H1 (cell line): ENCODE measurements around the gene ZNF3. TPM values are rescaled to one million over a fixed set of nuclear protein-coding genes. Genes with fewer than 3 reads are reported as not detected.

ENCODE experiments used
- CTCF ChIA-PET: fragments of 300-600 bp; sonication (Branson Sonifier 250); formaldehyde crosslinking; loops from one replicate; lab custom pipeline; 2021; ENCODE audit not compliant: partially characterized antibody; lab: Charles Lee
- POLR2A ChIA-PET: fragments of 300-600 bp; sonication (Branson Sonifier 250); formaldehyde crosslinking; loops from one replicate; lab custom pipeline; 2021; ENCODE audit warnings: inconsistent platforms; ENCODE audit not compliant: partially characterized antibody; lab: Charles Lee
- DNase-seq, 2 experiments: peaks; one replicate each; pipeline versions ENCODE4 v3.0.0 to v3.0.0-alpha.2; 2010 to 2022; ENCODE audit warnings: low spot score in 2 of 2, low read depth in 1 of 2, mixed read lengths in 1 of 2
- FAIRE-seq: peaks from 2 replicates; lab custom pipeline; 2011; peaks lifted over from hg19 to GRCh38; lab: Jason Lieb, UNC
- H2AFZ ChIP-seq: 2 replicates; pipeline ENCODE4 v1.8.1; 2012; ENCODE audit warnings: low read length, inconsistent platforms
- H2AK5ac ChIP-seq: 2 replicates; pipeline ENCODE4 v1.6.1; 2013; ENCODE audit warnings: low read depth, low read length
- H2BK120ac ChIP-seq: replicated peaks from 2 replicates; pipeline ENCODE3; 2013; ENCODE audit warnings: low read depth, low read length, inconsistent platforms
- H2BK12ac ChIP-seq: 2 replicates; pipeline ENCODE4 v1.6.1; 2013; ENCODE audit warnings: low read depth, low read length
- H2BK15ac ChIP-seq: 2 replicates; pipeline ENCODE4 v1.6.1; 2013; ENCODE audit warnings: low read length
- H2BK20ac ChIP-seq: 2 replicates; pipeline ENCODE4 v1.6.1; 2013; ENCODE audit warnings: low read length
- H2BK5ac ChIP-seq: 2 replicates; pipeline ENCODE4 v1.6.1; 2013; ENCODE audit warnings: low read depth, low read length
- H3K14ac ChIP-seq: 2 replicates; pipeline ENCODE4 v1.6.1; 2013; ENCODE audit warnings: inconsistent platforms; ENCODE audit not compliant: insufficient read length
- H3K18ac ChIP-seq: 2 replicates; pipeline ENCODE4 v1.6.1; 2013; ENCODE audit warnings: low read length; ENCODE audit errors: extremely low read depth
- H3K23ac ChIP-seq: 2 replicates; pipeline ENCODE4 v1.6.1; 2013; ENCODE audit warnings: inconsistent platforms; ENCODE audit not compliant: insufficient read length
- H3K23me2 ChIP-seq: 2 replicates; pipeline ENCODE4 v1.6.1; 2013; ENCODE audit warnings: low read depth, low read length
- H3K27ac ChIP-seq: 2 replicates; pipeline ENCODE4 v1.6.1; 2011; ENCODE audit warnings: low read depth, low read length, inconsistent platforms
- H3K27me3 ChIP-seq, 4 experiments: replicated peaks in 1 of 4; 1 replicate in 1 of 4; 2 replicates in 3 of 4; pipeline versions ENCODE4 v1.6.1 to v1.8.1; 2011 to 2013; ENCODE audit warnings: low read length in 3 of 4, mild to moderate bottlenecking in 3 of 4, inconsistent platforms in 2 of 4, mixed read lengths in 2 of 4, moderate library complexity in 1 of 4; ENCODE audit not compliant: control insufficient read depth in 3 of 4, insufficient read depth in 3 of 4; ENCODE audit errors: extremely low read depth in 1 of 4
- H3K36me3 ChIP-seq, 4 experiments: 2 replicates each; pipeline versions ENCODE4 v1.6.1 to v1.8.1; 2011 to 2013; ENCODE audit warnings: mild to moderate bottlenecking in 4 of 4, low read length in 3 of 4, moderate library complexity in 2 of 4, control low read depth in 1 of 4, inconsistent platforms in 1 of 4; ENCODE audit not compliant: insufficient read depth in 4 of 4, control insufficient read depth in 2 of 4
- H3K4ac ChIP-seq: replicated peaks from 2 replicates; pipeline ENCODE3; 2013; ENCODE audit warnings: low read length, low read depth, mixed read lengths, inconsistent platforms; ENCODE audit not compliant: insufficient read length
- H3K4me1 ChIP-seq, 4 experiments: replicated peaks in 1 of 4; 1 replicate in 1 of 4; 2 replicates in 3 of 4; pipeline versions ENCODE4 v1.6.1 to v1.8.1; 2011 to 2013; ENCODE audit warnings: low read length in 3 of 4, inconsistent platforms in 2 of 4, mixed read lengths in 1 of 4; ENCODE audit not compliant: insufficient read depth in 4 of 4, control insufficient read depth in 3 of 4
- H3K4me2 ChIP-seq, 2 experiments: 2 replicates each; pipeline versions ENCODE4 v1.6.1 to v1.8.1; 2011 to 2013; ENCODE audit warnings: low read depth in 2 of 2, low read length in 2 of 2, control low read depth in 1 of 2, inconsistent platforms in 1 of 2, mild to moderate bottlenecking in 1 of 2; ENCODE audit not compliant: insufficient read depth in 1 of 2
- H3K4me3 ChIP-seq, 4 experiments: fragments of 200-600, 300-600 bp in 1 of 4; sonication (generic), shearing (Covaris generic), sonication (Bioruptor Twin) in 1 of 4; 2 replicates each; pipeline versions ENCODE4 v1.5.1 to v1.8.1; 2011 to 2016; ENCODE audit warnings: low read length in 4 of 4, low read depth in 3 of 4, control low read depth in 2 of 4, inconsistent platforms in 2 of 4, mild to moderate bottlenecking in 2 of 4, mixed read lengths in 1 of 4, moderate library complexity in 1 of 4; ENCODE audit not compliant: insufficient read depth in 2 of 4; ENCODE audit errors: extremely low read depth in 1 of 4
- H3K56ac ChIP-seq: replicated peaks from 2 replicates; pipeline ENCODE3; 2013; ENCODE audit warnings: low read depth, mild to moderate bottlenecking, mixed read lengths, low read length, inconsistent platforms; ENCODE audit not compliant: insufficient read length
- H3K79me1 ChIP-seq: 2 replicates; pipeline ENCODE4 v1.6.1; 2013; ENCODE audit warnings: low read depth, low read length, control low read depth
- H3K79me2 ChIP-seq, 2 experiments: 2 replicates each; pipeline versions ENCODE4 v1.6.1 to v1.8.1; 2012 to 2013; ENCODE audit warnings: low read length in 2 of 2, mild to moderate bottlenecking in 2 of 2, inconsistent platforms in 1 of 2; ENCODE audit not compliant: insufficient read depth in 2 of 2, control insufficient read depth in 1 of 2
- H3K9ac ChIP-seq, 4 experiments: replicated peaks in 1 of 4; 1 replicate in 1 of 4; 2 replicates in 3 of 4; pipeline versions ENCODE4 v1.6.1 to v1.8.1; 2011 to 2013; ENCODE audit warnings: low read depth in 3 of 4, low read length in 3 of 4, control low read depth in 2 of 4, mild to moderate bottlenecking in 2 of 4, moderate library complexity in 2 of 4, inconsistent platforms in 1 of 4; ENCODE audit errors: extremely low read depth in 1 of 4
- H3K9me3 ChIP-seq, 2 experiments: 2 replicates each; pipeline versions ENCODE4 v1.6.1 to v1.8.1; 2012 to 2013; ENCODE audit warnings: mild to moderate bottlenecking in 2 of 2, moderate library complexity in 2 of 2, control low read depth in 1 of 2, inconsistent platforms in 1 of 2, low read depth in 1 of 2, low read length in 1 of 2, mixed read lengths in 1 of 2; ENCODE audit not compliant: insufficient read depth in 2 of 2
- H4K20me1 ChIP-seq, 2 experiments: replicated peaks in 1 of 2; 2 replicates each; pipeline versions ENCODE3 to v1.8.1; 2011 to 2013; ENCODE audit warnings: inconsistent platforms in 2 of 2, low read length in 2 of 2, mild to moderate bottlenecking in 1 of 2; ENCODE audit not compliant: insufficient read depth in 2 of 2, control insufficient read depth in 1 of 2
- H4K5ac ChIP-seq: 2 replicates; pipeline ENCODE4 v1.6.1; 2013; ENCODE audit warnings: low read length, low read depth, mixed read lengths, inconsistent platforms; ENCODE audit not compliant: insufficient read length
- H4K8ac ChIP-seq: 2 replicates; pipeline ENCODE4 v1.8.0; 2013; ENCODE audit warnings: mild to moderate bottlenecking, moderate library complexity, low read length, inconsistent platforms; ENCODE audit not compliant: insufficient read depth; ENCODE audit errors: extremely low read depth
- H4K91ac ChIP-seq: replicated peaks from 2 replicates; pipeline ENCODE3; 2013; ENCODE audit warnings: low read length, mixed read lengths, inconsistent platforms; ENCODE audit not compliant: insufficient read length
- KDM4A ChIP-seq: IDR thresholded peaks from one replicate; pipeline ENCODE4 v1.7.1; 2012; ENCODE audit warnings: low read depth, mild to moderate bottlenecking, moderate library complexity, low read length, inconsistent platforms; ENCODE audit not compliant: severe bottlenecking
- WGBS, 2 experiments: shearing (Covaris generic) in 1 of 2; methylation state at CpG; one replicate each; pipeline versions ENCODE4 v1.1.6 to v1.1.7; 2013 to 2015; ENCODE audit warnings: low lambda C conversion rate in 2 of 2, mixed read lengths in 2 of 2, inconsistent platforms in 1 of 2, low coverage in 1 of 2, missing lambda C conversion rate in 1 of 2; ENCODE audit not compliant: insufficient replicate concordance in 2 of 2, insufficient coverage in 1 of 2, insufficient read length in 1 of 2; ENCODE audit errors: extremely low coverage in 1 of 2, missing lambda C conversion rate in 1 of 2; 5-methylcytosine and 5-hydroxymethylcytosine counted together
- polyA plus RNA-seq, 7 experiments: library from polyadenylated mRNA; depleted of rRNA in 3 of 7; stranded (reverse) in 5 of 7; unstranded in 2 of 7; fragments of >200 nt in 5 of 7; fragments of 200-250 nt in 2 of 7; gene quantifications; 1 replicate in 5 of 7; 2 replicates in 1 of 7; 4 replicates in 1 of 7; pipeline versions ENCODE4 v1.2.1 to v1.2.3, GENCODE V29; 2011 to 2013; ENCODE audit warnings: missing spikeins in 2 of 7, mixed read lengths in 2 of 7
- total RNA-seq: library from RNA; stranded (reverse); fragmentation: NEBNext Ultra II Directional; extraction: Animal tissue kit (Norgen Biotek cat#: 25700); gene quantifications from 2 replicates; pipeline ENCODE4 v1.2.1, GENCODE V29; 2021

The ZNF3 gene
- total and polyA plus RNA-seq, 2 of the 8 experiments (the other 6 are each of a cell fraction or from before 2014, with no cell fraction given), result 26.9 to 49.1 TPM

- no peak overlapping the region for H3K18ac ChIP-seq
- no peak overlapping the region for H3K9ac ChIP-seq
- no peaks in the 10 kb centered on the region for H3K23me2 ChIP-seq
- 87% methylated on average over 6 of the region's 6 CpGs; no CpG with 5 or more reads in 1 of the 2 experiments for WGBS, 2 experiments
- ChIA-PET POLR2A (interaction anchor here (1.5 kb wide), 1 partner anchor 12 kb away, joined by 3 read pairs; no protein-coding TSS in a partner anchor), CTCF (interaction anchor here (0.5 kb wide), 1 partner anchor 98 kb away, joined by 3 read pairs; no protein-coding TSS in a partner anchor)
- H3K79me2 ChIP-seq, result no peaks in the 10 kb centered on the region
- H3K23ac ChIP-seq, result no peak overlapping the region
- no peaks in the 10 kb centered on the region for H4K20me1 ChIP-seq
- no peak overlapping the region for H2BK12ac ChIP-seq
- no peak overlapping the region for H3K4me2 ChIP-seq
- no peak overlapping the region for H2BK120ac ChIP-seq
- no peak overlapping the region for H4K91ac ChIP-seq
- DNase-seq (no peak), FAIRE-seq (no peak)
- H2AFZ ChIP-seq, result no peak overlapping the region
- no peak overlapping the region for H3K4ac ChIP-seq
- no peak overlapping the region for H3K14ac ChIP-seq
- H3K4me1 ChIP-seq, result no peaks in the 10 kb centered on the region; a peak in 1 of 7 replicates
- no peak overlapping the region for H2AK5ac ChIP-seq
- no peak overlapping the region for H2BK15ac ChIP-seq
- H3K4me3 ChIP-seq, result no peak overlapping the region
- no peaks in the 10 kb centered on the region for H3K27me3 ChIP-seq
- no peak overlapping the region for H3K27ac ChIP-seq
- H2BK5ac ChIP-seq, result no peak overlapping the region
- no peaks in the 10 kb centered on the region; a peak in 1 of 4 replicates for H3K9me3 ChIP-seq
- no peak overlapping the region for H4K8ac ChIP-seq
- H2BK20ac ChIP-seq, result no peak overlapping the region
- H3K36me3 ChIP-seq, result peaks cover 23 to 58% (median 43%) of the 10 kb centered on the region in 4 experiments; a peak in 7 of 8 replicates
- no peak overlapping the region for H4K5ac ChIP-seq
- H3K79me1 ChIP-seq, result no peaks in the 10 kb centered on the region
- H3K56ac ChIP-seq, result no peak overlapping the region
- TF ChIP-seq KDM4A, result no peak
Observed at GRCh38 chr7:100035876-100036275, 45.6 kb downstream of the ZNF3 start.
